Stimulated activated CD4-positive, alpha-beta T cell treated with anti-CD3 and anti-CD28 coated beads, TNF-alpha, amount 100 ng/mL, for 1 hour (primary cell): ENCODE data around the gene GLT8D1.
"Not testable (repeated sequence)": the region's sequence is repeated elsewhere in the genome, so short reads cannot be mapped to it uniquely, and the experiment has no call there.

Experiments used
- DNase-seq, 3 donors: peaks; one replicate each; pipeline ENCODE4 v3.0.0-alpha.2; 2020; ENCODE audit warnings: low read depth in 3 of 3, low spot score in 1 of 3

The GLT8D1 gene

GRCh38 chr3:52681596-52681995 is 24.0 kb downstream of the GLT8D1 start:
- no peak for DNase-seq

GRCh38 chr3:52679811-52680210 is 25.8 kb downstream of the GLT8D1 start:
- no peak for DNase-seq

DNA sequence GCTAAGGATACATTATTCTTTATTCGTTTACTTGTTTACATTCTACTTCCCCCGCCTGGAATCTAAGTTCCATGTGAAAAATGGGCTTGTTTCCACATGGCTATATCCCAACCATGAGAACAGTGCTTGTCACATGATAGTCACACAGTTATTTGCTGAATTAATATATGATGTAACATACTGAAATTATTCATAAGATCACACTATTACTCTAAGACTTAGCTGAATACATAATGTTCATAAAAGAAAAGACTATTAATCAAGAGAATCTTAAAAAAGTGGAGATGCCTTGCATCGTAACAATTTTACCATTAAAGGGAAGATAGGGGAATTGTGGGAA is 26.4 kb downstream of the GLT8D1 start:
- no peak for DNase-seq

- no peak for DNase-seq
Observed at GRCh38 chr3:52678265-52679198, 27.1 kb downstream of the GLT8D1 start.

GRCh38 chr3:52676201-52676600 is 29.4 kb downstream of the GLT8D1 start:
- not testable (repeated sequence) for DNase-seq

- DNase-seq: no peak
Observed at GRCh38 chr3:52671676-52672075, 33.9 kb downstream of the GLT8D1 start.

GRCh38 chr3:52670621-52671521 is 34.7 kb downstream of the GLT8D1 start:
- DNase-seq: no peak

DNA sequence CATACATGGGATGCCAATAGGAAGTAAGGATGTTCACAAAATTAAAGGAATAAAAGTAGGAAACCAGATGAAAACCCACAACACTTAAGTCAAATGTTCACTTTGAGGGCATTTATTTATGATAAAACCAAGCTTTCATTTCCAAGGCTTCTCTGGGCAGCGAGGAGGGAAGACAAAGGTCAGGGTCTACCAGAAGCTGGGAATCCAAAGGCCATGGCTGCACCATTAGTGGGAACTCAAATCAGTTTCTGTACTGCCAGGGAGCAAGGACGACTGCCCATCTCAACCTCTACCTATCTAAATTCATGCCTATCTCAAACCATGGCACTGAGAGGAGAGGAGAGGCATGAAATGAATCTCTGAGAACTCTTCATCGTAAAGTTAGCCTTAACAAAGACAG is 42.5 kb downstream of the GLT8D1 start:
- DNase-seq: no peak

DNA sequence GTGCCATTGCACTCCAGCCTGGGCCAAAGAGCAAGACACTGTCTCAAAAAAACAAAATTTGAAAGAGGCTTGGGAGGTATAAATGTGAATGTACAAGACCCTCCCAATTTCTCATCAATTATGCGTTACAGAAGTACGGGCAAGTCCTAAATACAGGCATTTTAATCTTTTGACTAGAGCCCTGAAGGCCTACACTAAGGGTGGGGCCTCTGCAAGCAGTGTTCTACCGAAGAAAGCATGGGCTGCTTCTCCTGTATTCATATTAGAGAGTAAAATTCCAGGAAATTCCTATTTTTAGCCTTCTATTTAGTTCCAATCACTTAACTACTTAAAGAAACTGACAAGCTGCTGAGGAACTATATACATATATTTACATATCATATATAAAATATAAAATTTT is 45.5 kb downstream of the GLT8D1 start:
- DNase-seq: no peak

DNA sequence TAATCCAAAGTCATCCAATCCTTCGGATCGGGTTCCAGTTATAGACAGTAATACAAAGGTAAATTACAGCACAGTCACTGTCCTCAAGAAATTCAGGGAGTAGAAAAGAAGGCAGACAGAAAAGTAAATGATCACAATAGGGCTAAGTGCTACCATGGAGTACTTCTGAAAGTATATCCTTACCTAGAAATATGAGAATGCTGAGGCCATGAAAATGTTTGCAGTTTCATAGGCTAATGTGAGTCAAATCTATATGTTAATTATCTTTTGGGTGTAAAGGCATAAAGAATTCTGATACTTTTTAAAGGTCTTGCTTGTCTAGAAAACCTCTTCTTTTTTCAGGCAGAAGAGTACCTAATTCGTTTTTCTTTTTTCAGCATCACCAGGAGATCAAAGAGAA is 49.7 kb downstream of the GLT8D1 start:
- no peak for DNase-seq

- DNase-seq: no peak
Observed at GRCh38 chr3:52651592-52651991, 54.0 kb downstream of the GLT8D1 start.

DNA sequence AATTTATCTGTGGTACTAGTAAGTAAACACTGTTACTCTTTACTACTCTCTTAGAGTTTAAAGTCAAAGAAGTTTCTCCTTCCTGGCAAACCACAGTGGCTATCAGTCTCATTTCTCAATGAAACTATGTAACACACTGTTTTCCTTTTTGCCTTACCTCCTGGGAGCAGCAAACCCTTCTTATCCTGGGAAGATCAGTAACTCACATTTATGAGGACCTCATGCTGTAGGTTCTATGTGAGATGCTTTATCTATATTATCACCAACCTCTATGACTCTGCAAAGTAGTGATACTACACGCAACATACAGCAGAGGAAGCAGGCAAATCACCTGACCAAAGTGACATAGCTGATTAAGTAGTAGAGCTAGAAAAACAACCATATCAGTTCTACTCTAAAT is 55.2 kb downstream of the GLT8D1 start:
- no peak for DNase-seq

DNA sequence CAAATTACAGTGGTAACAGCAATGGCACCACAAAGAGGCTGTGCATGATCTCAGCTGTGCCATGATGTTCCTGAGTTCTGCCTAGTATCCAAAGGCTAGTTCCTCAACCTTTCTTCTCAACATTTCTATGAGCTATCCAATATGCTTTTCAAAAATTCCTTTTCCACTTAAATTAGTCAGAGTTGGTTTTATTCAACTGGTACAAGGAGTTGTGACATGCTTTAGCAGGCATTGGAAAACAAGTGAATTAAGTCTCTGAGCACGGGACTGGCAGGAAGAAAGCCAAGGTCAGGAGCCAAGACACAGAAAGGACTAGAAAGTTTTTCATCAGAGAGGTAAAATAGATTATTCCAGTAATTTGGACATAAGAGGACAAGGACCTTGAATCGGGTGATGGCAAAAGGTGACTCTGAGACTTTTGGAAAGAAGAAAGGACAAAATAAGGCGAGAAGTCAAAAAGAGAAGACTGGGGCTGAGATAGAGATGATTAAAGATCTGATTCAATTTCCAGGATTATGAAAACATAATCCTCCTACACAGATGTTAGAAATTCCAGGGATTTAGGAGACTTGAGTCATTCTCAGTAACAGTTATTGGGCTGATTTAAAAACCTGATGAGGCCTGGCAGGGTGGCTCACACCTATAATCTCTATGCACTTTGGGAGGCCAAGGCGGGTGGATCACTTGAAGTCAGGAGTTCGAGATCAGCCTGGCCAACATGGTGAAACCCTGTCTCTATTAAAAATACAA is 56.0 kb downstream of the GLT8D1 start:
- DNase-seq: no peak

DNA sequence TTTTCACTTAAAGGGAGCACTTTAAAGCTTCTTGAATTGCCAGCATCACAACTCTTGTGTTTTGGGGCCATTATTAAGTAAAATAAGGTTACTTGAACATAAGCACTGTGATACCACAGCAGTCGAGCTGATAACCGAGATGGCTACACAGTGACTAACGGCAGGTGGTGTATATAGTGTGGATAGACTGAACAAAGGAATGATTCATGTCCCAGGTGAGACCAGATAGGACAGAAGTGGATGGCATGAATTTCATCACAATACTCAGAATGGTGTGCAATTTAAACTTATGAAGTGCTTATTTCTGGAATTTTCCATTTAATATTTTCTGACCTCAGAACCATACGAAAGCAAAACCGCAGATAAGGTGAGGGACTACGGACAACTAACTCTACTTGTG is 60.0 kb downstream of the GLT8D1 start:
- DNase-seq: no peak
